GM21529 (cell line): ENCODE data around the gene PIK3CB.
A peak's percentile ranks its signal among the peaks of the same experiment; 100 is the strongest.
"Not testable (repeated sequence)": the region's sequence is repeated elsewhere in the genome, so short reads cannot be mapped to it uniquely, and the experiment has no call there.

ENCODE experiments used
- ATAC-seq: cut with Tn5 transposase; IDR thresholded peaks from one replicate; pipeline ENCODE4 v1.9.1; 2021; ENCODE audit not compliant: unreplicated experiment

PIK3CB gene

GRCh38 chr3:138686771-138687221, 147.9 kb downstream of the PIK3CB start:
- ATAC-seq: peak; percentile 99

GRCh38 chr3:138684396-138684795, 150.3 kb downstream of the PIK3CB start:
- ATAC-seq: no peak

DNA sequence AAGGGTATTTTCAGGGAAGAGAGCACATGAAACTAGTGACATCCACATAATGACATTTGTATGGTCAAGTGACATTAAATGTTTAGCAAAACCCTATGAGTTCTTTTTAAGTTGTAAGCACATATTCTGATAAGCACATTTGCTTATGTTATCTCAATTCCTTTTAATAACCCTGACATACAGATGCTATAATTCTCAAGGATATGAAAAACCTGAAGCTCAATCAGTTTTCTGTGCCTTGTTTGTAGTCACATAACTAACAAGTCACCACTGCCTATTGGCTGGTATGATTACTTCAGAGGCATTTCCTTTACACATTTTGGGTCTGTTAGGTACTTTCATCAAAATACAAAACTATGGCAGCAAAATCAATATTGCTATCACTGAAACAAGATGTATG, 152.1 kb downstream of the PIK3CB start:
- ATAC-seq: no peak

DNA sequence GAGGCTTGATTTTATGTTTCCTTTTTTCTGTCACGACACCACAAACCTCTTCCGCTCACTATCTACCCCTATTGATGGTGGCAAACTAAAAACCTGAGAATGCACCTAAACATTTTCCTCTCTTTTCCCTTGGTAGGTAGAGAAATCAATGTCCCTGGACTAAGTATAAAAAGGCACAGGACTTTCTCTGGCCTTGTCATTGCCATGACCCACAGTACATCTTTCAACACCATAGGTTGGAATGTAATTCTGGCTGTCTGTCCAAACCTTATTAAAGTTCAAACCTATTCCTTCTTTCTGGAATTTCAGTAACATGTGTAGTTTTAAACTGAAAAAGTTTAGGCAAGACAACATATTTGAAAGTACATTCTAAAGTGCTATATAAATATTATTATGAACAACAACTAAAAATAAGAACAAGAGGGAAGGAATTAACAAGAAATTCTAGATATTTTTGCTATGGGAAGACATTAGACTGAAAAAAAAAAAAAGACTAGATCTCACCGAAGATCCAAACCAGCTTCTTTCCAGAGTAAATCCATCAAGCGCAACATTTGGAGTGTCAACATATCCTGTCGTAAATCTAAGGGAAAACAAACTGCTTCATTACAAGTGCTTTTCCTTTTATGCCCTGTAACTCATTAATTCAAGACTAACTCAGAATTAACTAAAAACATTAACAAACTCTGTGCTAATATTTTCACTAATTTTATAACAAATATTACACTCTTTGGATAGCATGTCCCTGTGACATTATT, 153.1 kb downstream of the PIK3CB start:
- no peak for ATAC-seq

DNA sequence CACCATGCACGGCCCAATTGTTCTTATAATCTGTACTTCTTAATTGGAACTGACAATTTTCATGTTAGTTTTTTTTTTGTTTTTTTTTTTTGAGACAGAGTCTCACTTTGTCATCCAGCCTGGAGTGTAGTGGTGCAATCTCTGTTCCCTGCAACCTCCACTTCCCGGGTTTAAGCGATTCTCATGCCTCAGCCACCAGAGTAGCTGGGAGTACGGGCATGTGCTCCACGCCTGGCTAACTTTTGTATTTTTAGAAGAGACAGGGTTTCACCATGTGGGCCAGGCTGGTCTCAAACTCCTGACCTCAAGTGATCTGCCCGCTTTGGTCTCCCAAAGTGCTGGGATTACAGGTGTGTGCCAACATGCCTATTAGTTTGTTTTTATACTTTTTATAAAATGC, 153.8 kb downstream of the PIK3CB start:
- not testable (repeated sequence) for ATAC-seq

DNA sequence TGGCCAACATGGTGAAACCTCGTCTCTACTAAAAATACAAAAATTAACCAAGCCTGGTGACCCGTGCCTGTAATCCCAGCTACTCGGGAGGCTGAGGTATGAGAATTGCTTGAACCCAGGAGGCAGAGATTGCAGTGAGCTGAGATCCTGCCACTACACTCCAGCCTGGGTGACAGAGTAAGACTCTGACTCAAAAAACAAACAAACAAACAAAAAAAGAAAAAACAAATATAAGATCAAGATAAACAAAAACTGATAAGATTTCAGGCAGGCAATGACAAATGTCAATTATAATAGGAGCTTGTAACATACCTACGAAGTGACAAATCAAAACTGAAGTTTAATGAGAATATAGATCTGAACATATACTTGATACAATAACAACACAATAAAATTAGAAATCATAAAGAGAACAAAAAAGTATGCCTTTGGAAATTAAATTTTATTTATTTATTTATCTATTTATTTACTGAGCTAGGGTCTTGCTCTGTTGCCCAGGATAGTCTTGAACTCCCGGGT, 155.8 kb downstream of the PIK3CB start:
- ATAC-seq: no peak

DNA sequence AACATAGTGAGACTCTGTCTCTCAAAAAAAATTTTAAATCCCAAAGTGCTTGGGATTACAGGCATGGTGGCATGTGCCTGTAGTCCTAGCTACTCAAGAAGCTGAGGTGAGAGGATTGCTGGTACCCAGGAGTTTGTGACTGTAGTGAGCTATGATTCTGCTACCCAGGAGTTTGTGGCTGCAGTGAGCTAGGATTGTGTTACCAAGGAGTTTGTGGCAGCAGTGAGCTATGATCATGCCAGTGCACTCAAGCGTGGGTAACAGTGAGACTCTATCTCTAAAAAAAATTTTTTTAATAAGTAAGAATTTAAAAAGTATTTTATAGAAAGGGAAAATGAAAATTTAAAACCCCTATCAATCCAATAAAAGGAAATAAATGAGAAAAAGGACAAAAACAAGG, 156.6 kb downstream of the PIK3CB start:
- no peak for ATAC-seq

DNA sequence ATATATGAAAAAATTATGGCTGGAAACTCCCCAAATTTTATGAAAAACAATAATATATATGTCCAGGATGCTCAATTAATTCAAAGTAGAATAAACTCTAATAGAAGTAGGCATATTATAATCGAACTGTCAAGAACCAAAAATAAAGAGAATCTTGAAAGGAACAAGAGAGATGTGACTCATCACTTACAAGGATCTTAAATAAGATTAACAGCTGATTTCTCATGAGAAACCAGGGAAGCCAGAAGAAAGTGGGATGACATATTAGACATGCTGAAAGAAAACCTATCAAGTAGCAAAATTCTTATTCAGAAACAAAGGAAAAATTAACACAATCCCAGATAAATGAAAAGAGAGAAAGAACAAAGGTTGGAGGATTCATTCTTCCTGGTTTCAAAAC, 159.3 kb downstream of the PIK3CB start:
- ATAC-seq: no peak

- ATAC-seq: no peak
Measured at GRCh38 chr3:138673641-138674530, 160.8 kb downstream of the PIK3CB start.

DNA sequence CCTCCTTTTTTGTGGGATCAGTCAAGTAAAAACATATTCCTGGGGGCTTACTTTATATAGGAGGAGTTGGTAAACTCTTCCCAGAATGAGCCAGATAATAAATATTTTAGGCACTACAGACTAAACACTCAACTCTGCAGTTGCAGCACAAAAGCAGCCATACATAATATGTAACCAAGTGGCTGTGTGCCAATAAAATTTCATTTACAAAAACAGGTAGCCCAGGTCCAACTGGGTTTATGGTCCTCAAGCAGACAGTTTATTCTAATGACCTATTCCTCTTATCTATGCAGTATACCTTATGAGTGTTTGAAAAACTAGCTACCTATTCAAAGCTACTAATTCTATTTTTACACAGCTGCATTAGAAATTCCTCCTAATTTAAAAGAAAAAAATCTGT, 164.3 kb downstream of the PIK3CB start:
- no peak for ATAC-seq

DNA sequence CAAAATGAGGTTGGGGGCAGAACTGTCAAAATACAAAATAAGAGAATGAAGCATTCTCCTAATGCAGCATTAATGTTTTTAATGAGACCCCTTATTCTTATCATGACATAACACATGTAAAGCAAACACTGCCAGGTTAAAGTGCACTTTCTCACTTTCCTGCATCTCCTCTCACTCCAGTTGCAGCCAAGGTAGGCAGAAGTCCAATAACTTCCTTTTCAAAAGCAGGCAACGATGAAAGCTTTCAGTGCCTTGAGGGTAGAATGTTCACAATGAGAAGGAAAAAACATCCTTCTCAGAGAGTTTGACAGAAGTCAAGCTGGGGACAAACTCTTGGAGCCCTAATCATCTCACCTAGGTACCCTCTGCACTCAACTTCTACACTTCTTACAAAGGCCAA, 166.6 kb downstream of the PIK3CB start:
- ATAC-seq: no peak

- no peak for ATAC-seq
Measured at GRCh38 chr3:138657508-138657907, 177.2 kb downstream of the PIK3CB start.

- no peak for ATAC-seq
Measured at GRCh38 chr3:138653567-138653966, 181.2 kb downstream of the PIK3CB start.

DNA sequence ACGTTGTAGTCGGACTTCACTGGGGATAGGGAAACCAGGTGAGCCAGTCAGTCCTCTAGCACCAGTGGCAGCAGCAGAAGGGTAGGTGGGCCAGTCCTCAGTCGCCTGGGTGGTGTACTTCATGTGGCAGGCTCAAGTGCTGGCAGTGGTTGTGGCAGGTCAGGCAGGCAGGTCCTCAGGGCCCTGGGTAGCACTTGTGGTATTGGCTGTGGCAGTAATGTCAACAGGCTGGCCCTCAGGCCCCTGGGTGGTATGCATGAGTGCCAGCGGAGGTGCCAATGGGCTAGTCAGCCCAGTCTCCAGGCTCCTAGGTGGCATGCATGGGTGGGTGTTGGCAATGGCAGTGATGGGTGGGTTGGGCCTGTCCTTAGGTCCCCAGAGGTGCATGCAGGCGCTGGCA, 185.6 kb downstream of the PIK3CB start:
- ATAC-seq: no peak

DNA sequence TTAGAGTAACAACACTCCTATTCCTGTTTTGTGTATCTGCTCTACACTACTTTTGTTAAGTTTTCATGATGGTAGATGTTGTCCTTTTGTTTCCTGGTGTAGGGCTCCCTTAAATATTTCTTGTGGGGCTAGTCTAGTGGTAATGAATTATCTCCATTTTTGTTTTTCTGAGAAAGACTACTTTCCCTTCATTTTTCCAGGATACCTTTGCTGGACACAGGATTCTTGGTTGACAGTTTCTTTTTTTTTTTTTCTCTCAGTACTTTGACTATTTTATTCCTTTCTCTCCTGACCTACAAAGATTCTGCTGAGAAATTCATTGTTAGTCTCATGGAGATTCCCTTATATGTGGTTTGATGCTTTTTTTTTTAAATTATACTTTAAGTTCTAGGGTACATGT, 188.2 kb downstream of the PIK3CB start:
- ATAC-seq: no peak

- ATAC-seq: no peak
Measured at GRCh38 chr3:138646008-138646407, 188.7 kb downstream of the PIK3CB start.

DNA sequence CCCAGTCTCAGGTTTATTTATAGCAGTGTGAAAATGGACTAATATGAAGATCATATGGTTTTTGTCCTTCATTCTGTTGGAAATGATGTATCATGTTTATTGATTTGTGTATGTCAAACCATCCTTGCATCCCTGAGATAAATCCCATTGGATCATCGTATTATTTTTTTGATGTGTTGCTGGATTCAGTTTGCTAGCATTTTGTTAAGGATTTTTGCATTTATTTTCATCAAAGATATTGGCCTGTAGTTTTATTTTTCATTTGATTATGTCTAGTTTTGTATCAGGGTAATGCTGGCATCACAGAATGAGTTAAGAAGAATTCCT, 191.8 kb downstream of the PIK3CB start:
- ATAC-seq: no peak

DNA sequence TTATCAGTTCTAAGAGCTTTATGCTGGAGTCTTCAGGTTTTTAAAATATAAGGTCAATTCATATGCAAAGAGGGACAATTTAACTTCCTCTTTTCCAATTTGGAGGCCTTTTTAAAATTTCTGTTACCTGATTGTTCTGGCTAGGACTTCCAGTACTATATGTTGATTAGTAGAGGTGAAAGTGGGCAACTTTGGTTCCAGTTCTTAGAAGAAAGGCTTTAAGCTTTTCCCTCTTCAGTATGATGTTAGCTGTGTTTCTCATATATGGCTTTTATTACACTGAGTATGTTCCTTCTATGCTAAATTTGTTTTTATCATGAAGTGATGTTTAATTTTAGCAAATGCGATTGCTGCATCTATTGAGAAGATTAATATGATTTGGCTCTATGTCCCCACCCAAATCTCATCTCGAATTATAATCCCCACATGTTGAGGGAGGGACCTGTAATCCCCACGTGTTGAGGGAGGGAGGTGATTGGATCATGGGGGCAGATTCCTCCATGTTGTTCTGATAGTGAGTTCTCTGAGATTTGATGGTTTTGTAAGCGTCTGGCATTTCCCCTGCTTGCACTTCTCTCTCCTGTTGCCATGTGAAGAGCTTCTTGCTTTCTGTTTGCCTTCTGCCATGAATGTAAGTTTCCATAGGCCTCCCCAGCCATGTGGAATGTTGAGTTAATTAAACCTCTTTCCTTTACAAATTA, 192.4 kb downstream of the PIK3CB start:
- ATAC-seq: no peak

GRCh38 chr3:138640537-138640936, 194.2 kb downstream of the PIK3CB start:
- no peak for ATAC-seq

DNA sequence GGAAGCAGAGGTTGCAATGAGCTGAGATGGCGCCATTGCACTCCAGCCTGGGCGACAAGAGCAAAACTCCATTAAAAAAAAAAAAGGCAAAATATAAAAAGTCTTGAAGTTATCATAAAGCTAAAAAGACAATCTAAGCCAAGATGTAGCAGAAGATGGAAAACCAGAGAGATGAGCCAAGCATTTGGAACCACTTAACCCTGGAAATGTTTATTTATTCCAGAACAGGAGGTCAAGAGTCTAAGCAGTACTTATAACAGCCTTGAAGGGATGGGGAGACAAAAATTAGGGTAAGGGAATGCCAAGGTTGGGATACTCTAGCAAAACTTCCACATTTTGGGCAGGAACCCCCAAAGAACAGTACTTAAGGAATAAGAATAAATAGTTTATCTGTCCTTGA, 196.1 kb downstream of the PIK3CB start:
- ATAC-seq: no peak

GRCh38 chr3:138629526-138629925, 205.2 kb downstream of the PIK3CB start:
- ATAC-seq: no peak
